Endometrial microvascular endothelial cells (primary cell): ENCODE measurements around the gene NR1D1. TPM values are rescaled to one million over a fixed set of nuclear protein-coding genes. Genes with fewer than 3 reads are reported as not detected.

Experiments
- in situ Hi-C: cut with HindIII; loops from 2 replicates; pipeline ENCODE4 v1.10.0; 2017; ENCODE audit warnings: low sequenced_read_pairs, low pct_unique_long_range_greater_than_20kb; ENCODE audit errors: inconsistent ontology term
- total RNA-seq: library from RNA; depleted of rRNA; stranded (reverse); fragments of >200 nt; gene quantifications from one replicate; pipeline ENCODE4 v1.2.3, GENCODE V29; 2015; ENCODE audit errors: inconsistent ontology term

NR1D1 gene
- total RNA-seq, 1 donor from 2014 or later = 2.2 TPM

- in situ Hi-C loops = no loop called here
Measured at GRCh38 chr17:40099619-40100418, 570 bp downstream of the NR1D1 start.

GRCh38 chr17:40098846-40099618 lies 1.4 kb downstream of the NR1D1 start:
- in situ Hi-C loops = no loop called here

- in situ Hi-C loops = no loop called here
Measured at GRCh38 chr17:40097931-40098845, 2.2 kb downstream of the NR1D1 start.

- in situ Hi-C loops = no loop called here
Measured at GRCh38 chr17:40097087-40097486, 3.3 kb downstream of the NR1D1 start.

- in situ Hi-C loops = no loop called here
Measured at GRCh38 chr17:40095944-40096791, 4.2 kb downstream of the NR1D1 start.

GRCh38 chr17:40095351-40095943 lies 4.9 kb downstream of the NR1D1 start:
- in situ Hi-C loops = no loop called here

- in situ Hi-C loops = no loop called here
Measured at GRCh38 chr17:40094874-40095273, 5.5 kb downstream of the NR1D1 start.

- in situ Hi-C loops = no loop called here
Measured at GRCh38 chr17:40093580-40094201, 6.7 kb downstream of the NR1D1 start.

- in situ Hi-C loops = no loop called here
Measured at GRCh38 chr17:40093005-40093579, 7.3 kb downstream of the NR1D1 start.

GRCh38 chr17:40092581-40092980 lies 7.8 kb downstream of the NR1D1 start:
- in situ Hi-C loops = no loop called here

GRCh38 chr17:40091691-40092397 lies 8.5 kb downstream of the NR1D1 start:
- in situ Hi-C loops = no loop called here

- in situ Hi-C loops = no loop called here
Measured at GRCh38 chr17:40090237-40091119, 9.9 kb downstream of the NR1D1 start.

GRCh38 chr17:40089077-40089895 lies 11.1 kb downstream of the NR1D1 start:
- in situ Hi-C loops = no loop called here

GRCh38 chr17:40087903-40088718 lies 12.3 kb downstream of the NR1D1 start:
- in situ Hi-C loops = no loop called here
